ENCODE data around the gene FBXL15.

The FBXL15 gene

DNA sequence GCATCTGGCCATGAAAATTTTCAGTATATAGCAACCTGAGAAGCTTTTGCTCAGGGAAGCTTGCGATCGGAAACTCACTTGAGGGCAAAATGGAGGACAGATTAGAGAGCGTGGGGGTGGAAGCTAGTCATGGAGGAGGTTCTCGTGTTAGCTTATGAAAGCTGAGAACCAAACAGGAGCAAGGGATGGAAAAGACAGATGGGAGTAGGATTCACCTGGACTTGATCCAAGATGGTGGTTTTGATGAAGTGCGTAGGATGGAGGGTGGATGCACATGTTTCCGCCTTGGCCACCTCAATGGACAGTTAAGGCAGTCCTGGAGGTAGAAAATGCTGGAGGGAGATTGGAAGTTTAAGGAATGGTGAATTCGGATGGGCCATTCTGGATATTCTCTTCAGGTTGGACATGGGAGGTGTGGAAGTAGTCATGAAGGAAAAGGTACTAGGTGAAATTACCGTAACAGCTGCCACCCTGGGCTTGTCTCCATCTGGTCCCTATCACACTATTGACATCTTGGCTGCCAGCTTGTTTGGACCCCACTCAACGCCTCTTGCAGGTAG lies 37.0 kb downstream of the FBXL15 start:
- DNase-seq = no peak

DNA sequence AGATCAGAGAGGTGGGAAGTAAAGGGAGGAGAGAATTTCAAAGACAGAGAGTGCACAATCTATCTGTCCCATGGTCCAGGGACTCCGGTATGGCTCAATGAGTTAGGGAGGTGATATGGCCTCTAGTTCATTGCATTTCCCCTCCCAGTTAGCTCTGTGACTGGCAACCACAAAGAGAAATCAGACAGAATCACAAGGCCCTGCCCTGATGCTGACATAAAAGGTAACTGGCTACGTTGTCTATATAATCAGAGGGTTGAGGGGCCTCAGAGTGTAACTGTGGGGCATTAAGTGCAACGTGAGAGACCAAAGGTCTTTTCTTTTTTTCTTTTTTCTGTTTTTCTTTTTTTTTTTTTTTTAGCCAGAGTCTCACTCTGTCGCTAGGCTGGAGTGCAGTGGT lies 38.0 kb downstream of the FBXL15 start:
- DNase-seq = no peak

DNA sequence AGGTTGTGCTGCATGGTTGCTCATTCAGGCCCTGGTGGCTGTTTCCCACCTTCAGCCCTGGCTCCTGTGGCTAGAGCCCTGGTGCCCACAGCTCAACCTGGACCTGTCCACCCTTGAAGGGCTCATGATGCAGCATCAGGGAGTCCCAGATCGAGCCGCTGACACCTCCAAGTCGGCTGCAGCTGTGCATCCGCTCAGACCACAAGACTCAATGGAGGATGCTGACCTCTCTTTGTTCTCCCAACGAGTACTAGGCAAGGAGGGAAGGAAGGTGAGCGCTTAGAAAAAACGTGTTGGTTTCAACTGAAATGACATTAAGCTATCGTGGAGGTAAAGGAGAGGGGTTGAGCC lies 40.2 kb downstream of the FBXL15 start:
- DNase-seq = no peak

DNA sequence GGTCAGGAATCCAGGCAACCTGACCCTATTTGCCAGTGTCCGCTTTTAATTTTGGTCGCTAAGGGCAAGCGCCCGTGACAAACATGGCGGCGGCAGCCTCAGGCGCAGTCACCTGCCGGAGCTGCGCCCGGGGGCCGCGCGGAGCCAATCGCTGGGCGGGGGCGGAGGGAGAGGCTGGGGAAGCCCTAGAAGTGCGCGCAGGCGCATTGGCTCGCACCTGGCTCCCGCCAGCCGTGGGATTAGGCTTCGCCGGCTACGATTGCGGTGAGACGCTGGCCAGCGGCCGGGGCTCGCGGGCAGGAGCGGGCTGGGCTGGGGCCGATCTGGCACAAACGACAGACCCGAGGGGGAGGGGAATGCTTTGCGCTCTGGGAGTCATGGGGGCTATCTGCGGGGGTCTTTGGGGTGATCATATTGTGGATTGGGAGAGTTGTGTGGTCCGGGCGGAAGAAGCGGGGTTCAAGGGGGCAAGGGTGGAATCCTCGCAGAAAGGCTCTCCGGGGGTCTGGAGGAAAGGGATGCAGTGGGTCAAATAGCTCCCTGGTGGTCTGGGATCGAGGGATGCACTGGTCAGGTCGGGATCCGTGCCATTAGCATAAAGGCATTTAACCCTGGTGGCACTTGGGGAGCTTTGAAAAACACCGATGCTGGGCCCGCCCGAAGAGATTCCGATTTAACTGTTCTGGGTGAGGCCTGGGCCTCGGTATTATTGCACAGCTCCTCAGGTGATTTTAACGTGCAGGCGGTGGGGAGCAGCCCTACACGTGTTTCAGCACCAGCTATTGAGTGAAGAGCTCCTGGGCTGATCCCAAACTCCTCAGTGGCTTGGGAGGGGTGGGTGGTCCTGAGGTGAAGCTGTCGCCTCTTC lies 40.8 kb downstream of the FBXL15 start:
- peak; percentile 92 to 96 (median 92) for DNase-seq

DNA sequence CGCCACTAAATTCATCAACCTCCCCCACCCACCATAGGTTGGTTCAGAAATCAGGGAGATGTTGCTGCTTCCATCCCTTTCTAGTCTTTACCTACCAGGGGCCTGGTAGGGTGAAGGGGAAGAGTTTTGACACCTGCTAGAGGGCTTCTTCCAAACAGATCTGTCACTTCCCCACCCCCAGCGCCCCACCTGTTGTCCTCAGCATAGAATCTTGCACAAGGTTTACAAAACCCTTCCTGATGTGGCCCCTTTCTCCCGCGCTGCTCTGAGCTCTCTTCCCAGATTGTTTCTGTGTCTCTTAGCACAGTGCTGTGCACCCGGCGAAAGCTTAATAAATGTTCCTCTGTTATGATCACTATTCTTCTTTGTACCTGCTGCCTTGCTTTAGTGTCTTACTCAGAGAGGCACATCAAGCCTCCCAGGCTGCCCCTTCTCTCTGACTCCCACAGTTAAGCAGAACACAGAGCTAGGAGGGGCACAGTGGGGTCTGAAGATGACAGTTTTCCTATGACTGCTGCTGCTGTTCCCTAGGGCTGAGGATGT lies 41.9 kb downstream of the FBXL15 start:
- DNase-seq = no peak

DNA sequence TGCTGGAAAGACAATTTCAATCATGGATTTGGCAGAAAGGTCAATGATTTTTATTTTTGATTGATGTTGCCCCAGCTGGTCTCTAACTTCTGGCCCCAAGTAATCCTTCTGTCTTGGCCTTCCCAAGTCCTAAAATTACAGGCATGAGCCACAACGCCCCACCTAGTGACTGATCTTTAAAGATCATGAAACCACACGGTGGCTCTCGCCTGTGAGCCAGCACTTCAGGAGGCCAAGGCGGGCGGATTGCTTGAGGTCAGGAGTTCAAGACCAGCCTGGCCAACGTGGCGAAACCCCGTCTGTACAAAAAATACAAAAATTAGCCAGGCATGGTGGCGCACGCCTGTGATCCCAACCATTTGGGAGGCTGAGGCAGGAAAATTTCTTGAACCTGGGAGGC lies 43.3 kb downstream of the FBXL15 start:
- no peak for DNase-seq

DNA sequence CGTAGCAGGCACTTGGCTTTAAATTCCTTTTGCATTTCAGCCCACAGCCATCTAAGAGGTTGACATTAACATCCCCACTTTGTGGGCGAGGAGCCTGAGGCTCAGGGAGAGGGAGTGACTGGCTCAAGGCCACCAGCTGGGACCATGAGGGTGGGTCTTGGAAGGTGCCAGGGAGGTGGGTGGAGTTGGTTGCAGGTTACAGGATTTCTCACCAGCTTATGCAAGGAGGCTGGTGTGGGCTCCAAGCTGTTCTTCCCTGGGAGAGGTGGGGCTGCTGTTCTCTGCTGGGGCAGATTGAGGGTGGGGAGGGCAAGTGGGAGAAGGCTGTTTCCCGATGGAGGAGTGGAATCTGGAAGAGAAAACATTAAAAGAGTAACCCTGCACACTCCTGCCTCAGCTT lies 44.8 kb downstream of the FBXL15 start:
- no peak for DNase-seq

DNA sequence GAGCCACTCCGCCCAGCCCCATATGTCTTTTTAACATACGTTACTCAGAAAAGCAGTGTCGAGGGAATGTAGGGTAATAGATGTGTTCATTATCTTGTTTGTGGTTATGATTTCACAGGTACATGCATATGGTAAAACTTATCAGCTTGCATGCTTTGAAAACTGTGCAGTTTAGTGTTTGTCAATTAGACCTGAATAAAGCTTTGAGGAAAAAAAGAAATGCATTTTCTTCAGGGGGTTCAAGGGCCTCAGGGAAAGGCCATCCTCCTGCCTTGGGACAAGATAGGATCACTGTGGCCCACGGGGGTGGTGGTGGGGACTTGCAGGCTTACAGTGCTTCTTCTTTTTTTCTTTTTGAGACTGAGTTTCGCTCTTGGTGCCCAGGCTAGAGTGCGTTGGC lies 46.7 kb downstream of the FBXL15 start:
- DNase-seq = no peak

DNA sequence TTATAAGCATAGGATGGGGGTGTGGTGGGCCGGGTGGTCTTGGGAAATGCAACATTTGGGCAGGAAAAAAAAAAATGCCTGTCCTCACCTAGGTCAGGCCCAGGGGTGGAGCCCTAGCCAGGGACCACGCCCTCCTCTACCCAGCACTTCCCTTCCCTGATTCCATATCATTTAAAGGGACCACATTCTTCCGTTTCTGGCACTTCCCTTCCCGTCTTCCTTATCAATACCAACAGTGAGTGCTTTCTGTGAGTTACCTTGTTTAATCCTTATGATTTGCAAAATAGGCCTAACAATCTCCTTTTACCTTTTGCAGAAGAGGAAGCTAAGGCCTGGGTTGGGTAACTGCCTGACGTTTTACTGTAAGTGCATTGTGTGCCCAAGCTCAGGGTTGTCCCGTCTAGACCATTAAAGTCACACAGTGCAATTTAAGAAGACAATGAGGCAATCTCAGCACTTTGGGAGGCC lies 47.4 kb downstream of the FBXL15 start:
- DNase-seq = no peak

DNA sequence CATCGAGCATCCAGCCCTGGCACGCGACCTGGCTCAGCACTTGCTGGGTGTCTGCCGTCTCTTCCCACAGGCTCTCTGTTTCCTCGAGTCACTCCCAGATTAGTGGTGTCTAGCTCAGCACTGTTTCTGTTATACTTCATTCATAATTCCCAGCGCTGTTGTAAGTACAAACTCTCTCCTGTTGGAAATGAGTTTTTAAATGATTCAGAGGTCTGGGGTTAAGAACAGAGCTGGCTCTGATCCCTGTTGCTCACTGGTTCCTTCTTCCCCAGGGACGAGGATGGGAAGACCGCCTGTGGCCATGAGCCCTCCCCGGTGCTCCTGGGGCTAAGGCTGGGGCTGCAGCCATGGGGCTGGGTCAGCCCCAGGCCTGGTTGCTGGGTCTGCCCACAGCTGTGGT lies 48.0 kb downstream of the FBXL15 start:
- no peak for DNase-seq

DNA sequence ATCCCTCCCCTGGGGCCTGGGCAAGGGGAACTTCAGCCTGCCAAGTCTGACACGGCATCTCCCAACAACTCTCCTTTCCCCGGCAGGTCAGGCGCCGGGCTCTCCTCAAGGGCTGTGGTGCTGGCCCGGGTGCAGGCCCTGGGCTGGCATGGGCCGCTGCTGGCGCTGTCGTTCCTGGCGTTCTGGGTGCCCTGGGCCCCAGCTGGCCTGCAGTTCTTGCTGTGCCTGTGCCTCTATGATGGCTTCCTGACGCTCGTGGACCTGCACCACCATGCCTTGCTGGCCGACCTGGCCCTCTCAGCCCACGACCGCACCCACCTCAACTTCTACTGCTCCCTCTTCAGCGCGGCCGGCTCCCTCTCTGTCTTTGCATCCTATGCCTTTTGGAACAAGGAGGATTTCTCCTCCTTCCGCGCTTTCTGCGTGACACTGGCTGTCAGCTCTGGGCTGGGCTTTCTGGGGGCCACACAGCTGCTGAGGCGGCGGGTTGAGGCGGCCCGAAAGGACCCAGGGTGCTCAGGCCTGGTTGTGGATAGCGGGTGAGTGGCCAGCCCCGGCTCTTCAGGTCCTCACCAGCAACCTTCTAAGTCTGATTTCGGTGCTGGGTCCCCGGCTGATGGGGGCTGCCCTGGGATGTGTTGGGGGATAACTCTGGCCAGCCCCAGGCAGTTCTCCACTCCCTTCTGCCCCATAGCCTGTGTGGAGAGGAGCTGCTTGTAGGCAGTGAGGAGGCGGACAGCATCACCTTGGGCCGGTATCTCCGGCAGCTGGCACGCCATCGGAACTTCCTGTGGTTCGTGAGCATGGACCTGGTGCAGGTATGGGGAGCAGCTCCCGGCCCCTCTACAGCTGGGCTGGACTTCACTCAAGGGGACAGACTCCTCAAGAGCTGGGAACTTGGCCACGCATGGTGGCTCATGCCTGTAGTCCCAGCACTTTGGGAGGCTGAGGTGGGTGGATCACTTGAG lies 50.2 kb downstream of the FBXL15 start:
- no peak for DNase-seq

All from T-helper 1 cell (primary cell).